Fibroblast of lung (primary cell): ENCODE results near the gene SS18. TPM values are rescaled to one million over a fixed set of nuclear protein-coding genes. Genes with fewer than 3 reads are reported as not detected.

ENCODE experiments used
- DNase-seq, 2 donors: peaks; one replicate each; pipeline versions ENCODE4 v3.0.0 to v3.0.0-alpha.2; 2010; ENCODE audit warnings: low read depth in 2 of 2
- H2AFZ ChIP-seq: 2 replicates; pipeline ENCODE4 v1.5.1; 2012; ENCODE audit warnings: low read length, control low read depth, inconsistent platforms
- H3K27ac ChIP-seq: 2 replicates; pipeline ENCODE4 v1.5.1; 2011; ENCODE audit warnings: low read length, control low read depth; ENCODE audit not compliant: insufficient read depth
- H3K27me3 ChIP-seq: 2 replicates; pipeline ENCODE4 v1.5.1; 2011; ENCODE audit warnings: mild to moderate bottlenecking, low read length; ENCODE audit not compliant: control insufficient read depth, insufficient read depth
- H3K36me3 ChIP-seq: 2 replicates; pipeline ENCODE4 v1.5.1; 2011; ENCODE audit warnings: low read length; ENCODE audit not compliant: control insufficient read depth, insufficient read depth
- H3K4me1 ChIP-seq: 2 replicates; pipeline ENCODE4 v1.5.1; 2011; ENCODE audit warnings: low read length; ENCODE audit not compliant: control insufficient read depth, insufficient read depth; ENCODE audit errors: extremely low read depth
- H3K4me2 ChIP-seq: 2 replicates; pipeline ENCODE4 v1.5.1; 2011; ENCODE audit warnings: low read length, control low read depth; ENCODE audit not compliant: insufficient read depth; ENCODE audit errors: extremely low read depth
- H3K4me3 ChIP-seq, 4 experiments: fragments of 200-600 bp in 1 of 4; sonication (generic) in 1 of 4; replicated peaks in 1 of 4; 2 replicates each; pipeline ENCODE4 v1.5.1; 2011 to 2016; ENCODE audit warnings: low read length in 4 of 4, low read depth in 3 of 4, mild to moderate bottlenecking in 3 of 4, control low read depth in 2 of 4, inconsistent platforms in 1 of 4, mixed read lengths in 1 of 4; ENCODE audit not compliant: insufficient read depth in 1 of 4; ENCODE audit errors: control extremely low read depth in 1 of 4
- H3K79me2 ChIP-seq: 2 replicates; pipeline ENCODE4 v1.5.1; 2012; ENCODE audit warnings: mild to moderate bottlenecking, low read length, inconsistent platforms; ENCODE audit not compliant: control insufficient read depth, insufficient read depth
- H3K9ac ChIP-seq: 2 replicates; pipeline ENCODE4 v1.5.1; 2011; ENCODE audit warnings: mild to moderate bottlenecking, low read length, control low read depth; ENCODE audit not compliant: insufficient read depth
- H3K9me3 ChIP-seq: 2 replicates; pipeline ENCODE4 v1.5.1; 2012; ENCODE audit warnings: low read depth, low read length; ENCODE audit not compliant: control insufficient read depth, insufficient read depth
- H4K20me1 ChIP-seq: 2 replicates; pipeline ENCODE4 v1.5.1; 2011; ENCODE audit warnings: low read length; ENCODE audit not compliant: control insufficient read depth, insufficient read depth; ENCODE audit errors: extremely low read depth
- EZH2 ChIP-seq: IDR thresholded peaks from 2 replicates; pipeline ENCODE4 v1.5.1; 2012; ENCODE audit warnings: low read length, control low read depth, mild to moderate bottlenecking; ENCODE audit errors: missing control alignments
- polyA plus RNA-seq, 2 donors: library from polyadenylated mRNA; depleted of rRNA in 1 of 2; stranded (reverse) in 1 of 2; unstranded in 1 of 2; fragments of >200 nt; gene quantifications; 2 replicates each; pipeline ENCODE4 v1.2.1, GENCODE V29; 2011 to 2012; ENCODE audit warnings: missing spikeins in 1 of 2
- total RNA-seq: library from RNA; depleted of rRNA; stranded (reverse); fragments of >200 nt; gene quantifications from 2 replicates; pipeline ENCODE4 v1.2.1, GENCODE V29; 2014
- TF ChIP-seq, protein P1 (sequence below), 2 donors: IDR thresholded peaks in 1 of 2; conservative IDR thresholded peaks in 1 of 2; 1 replicate in 1 of 2; 2 replicates in 1 of 2; pipeline ENCODE4 v1.5.1; 2011 to 2012; ENCODE audit warnings: low read length in 2 of 2, control low read depth in 1 of 2, inconsistent platforms in 1 of 2, low read depth in 1 of 2, mild to moderate bottlenecking in 1 of 2

Gene SS18
- total and polyA plus RNA-seq, 2 donors (not counting 1 experiment from before 2014, with no cell fraction given), result 90.8 to 124 TPM

DNA sequence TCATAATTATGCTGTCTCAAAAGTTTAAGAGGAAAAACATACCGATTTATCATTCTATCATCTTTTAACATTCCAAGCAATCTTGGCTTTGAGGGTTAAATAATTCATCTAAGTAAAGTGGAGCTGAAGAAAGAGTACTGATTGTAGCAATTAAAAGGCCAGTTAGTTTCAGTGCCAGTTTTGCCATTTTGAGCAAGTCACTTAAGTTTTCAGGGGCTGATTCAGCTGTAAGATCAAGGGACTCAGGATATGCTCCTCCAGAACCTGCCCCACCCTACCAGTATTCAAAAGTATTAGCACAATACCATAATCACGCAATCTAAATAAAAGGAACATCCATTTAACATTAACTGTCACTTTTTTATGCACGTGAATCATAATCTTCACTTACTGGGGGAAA lies 1.9 kb downstream of the SS18 start:
- H3K79me2 ChIP-seq, result peaks cover 58% of the 10 kb centered on the region
- TF ChIP-seq, protein P1, sequence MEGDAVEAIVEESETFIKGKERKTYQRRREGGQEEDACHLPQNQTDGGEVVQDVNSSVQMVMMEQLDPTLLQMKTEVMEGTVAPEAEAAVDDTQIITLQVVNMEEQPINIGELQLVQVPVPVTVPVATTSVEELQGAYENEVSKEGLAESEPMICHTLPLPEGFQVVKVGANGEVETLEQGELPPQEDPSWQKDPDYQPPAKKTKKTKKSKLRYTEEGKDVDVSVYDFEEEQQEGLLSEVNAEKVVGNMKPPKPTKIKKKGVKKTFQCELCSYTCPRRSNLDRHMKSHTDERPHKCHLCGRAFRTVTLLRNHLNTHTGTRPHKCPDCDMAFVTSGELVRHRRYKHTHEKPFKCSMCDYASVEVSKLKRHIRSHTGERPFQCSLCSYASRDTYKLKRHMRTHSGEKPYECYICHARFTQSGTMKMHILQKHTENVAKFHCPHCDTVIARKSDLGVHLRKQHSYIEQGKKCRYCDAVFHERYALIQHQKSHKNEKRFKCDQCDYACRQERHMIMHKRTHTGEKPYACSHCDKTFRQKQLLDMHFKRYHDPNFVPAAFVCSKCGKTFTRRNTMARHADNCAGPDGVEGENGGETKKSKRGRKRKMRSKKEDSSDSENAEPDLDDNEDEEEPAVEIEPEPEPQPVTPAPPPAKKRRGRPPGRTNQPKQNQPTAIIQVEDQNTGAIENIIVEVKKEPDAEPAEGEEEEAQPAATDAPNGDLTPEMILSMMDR (conservative IDR thresholded peaks at IDR 0.05 in 1 of 2, IDR thresholded peaks at IDR 0.05 in 1 of 2; ENCODE audit: low read depth in 1 of 2, low read length in 2 of 2), result no peak
- TF ChIP-seq EZH2, result no peak
- H4K20me1 ChIP-seq, result peaks cover 2% of the 10 kb centered on the region
- peak overlapping the region; percentile 79 to 98 (median 92) for H3K4me3 ChIP-seq
- no peaks in the 10 kb centered on the region for H3K4me1 ChIP-seq
- peak overlapping the region; percentile 97 for H3K4me2 ChIP-seq
- no peaks in the 10 kb centered on the region for H3K9me3 ChIP-seq
- peaks cover 4% of the 10 kb centered on the region for H3K36me3 ChIP-seq
- no peak overlapping the region for H3K9ac ChIP-seq
- no peaks in the 10 kb centered on the region for H3K27me3 ChIP-seq
- H2AFZ ChIP-seq, result no peak overlapping the region
- H3K27ac ChIP-seq, result no peak overlapping the region
- DNase-seq, result peak; percentile 12 to 26

DNA sequence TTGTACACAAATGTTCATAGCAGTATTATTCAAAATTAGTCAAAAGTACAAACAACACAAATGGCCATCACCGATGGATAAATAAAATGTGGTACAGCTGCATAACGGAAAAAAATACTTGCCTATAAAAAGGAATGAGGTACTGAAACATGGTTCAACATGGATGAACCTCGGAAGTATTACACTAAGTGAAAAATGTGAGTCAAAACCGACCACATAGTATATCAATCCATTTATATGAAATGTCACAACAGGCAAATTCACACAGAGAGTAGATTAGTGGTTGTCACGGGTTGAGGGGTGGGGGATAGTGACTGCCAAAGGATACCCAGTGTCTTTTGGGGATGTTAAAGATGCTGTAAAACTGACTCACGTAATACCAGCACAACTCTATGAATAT lies 3.5 kb downstream of the SS18 start:
- H3K79me2 ChIP-seq, result peaks cover 63% of the 10 kb centered on the region
- no peaks in the 10 kb centered on the region for H3K4me1 ChIP-seq
- no peak overlapping the region for H3K9ac ChIP-seq
- H3K4me2 ChIP-seq, result no peak overlapping the region
- peaks cover 2% of the 10 kb centered on the region for H4K20me1 ChIP-seq
- no peak overlapping the region for H3K27ac ChIP-seq
- no peak for DNase-seq
- no peak overlapping the region for H2AFZ ChIP-seq
- H3K9me3 ChIP-seq, result no peaks in the 10 kb centered on the region
- no peaks in the 10 kb centered on the region for H3K27me3 ChIP-seq
- TF ChIP-seq, protein P1 (conservative IDR thresholded peaks at IDR 0.05 in 1 of 2, IDR thresholded peaks at IDR 0.05 in 1 of 2; ENCODE audit: low read depth in 1 of 2, low read length in 2 of 2), result no peak
- TF ChIP-seq EZH2, result no peak
- H3K36me3 ChIP-seq, result peaks cover 4% of the 10 kb centered on the region
- H3K4me3 ChIP-seq, result no peak overlapping the region

DNA sequence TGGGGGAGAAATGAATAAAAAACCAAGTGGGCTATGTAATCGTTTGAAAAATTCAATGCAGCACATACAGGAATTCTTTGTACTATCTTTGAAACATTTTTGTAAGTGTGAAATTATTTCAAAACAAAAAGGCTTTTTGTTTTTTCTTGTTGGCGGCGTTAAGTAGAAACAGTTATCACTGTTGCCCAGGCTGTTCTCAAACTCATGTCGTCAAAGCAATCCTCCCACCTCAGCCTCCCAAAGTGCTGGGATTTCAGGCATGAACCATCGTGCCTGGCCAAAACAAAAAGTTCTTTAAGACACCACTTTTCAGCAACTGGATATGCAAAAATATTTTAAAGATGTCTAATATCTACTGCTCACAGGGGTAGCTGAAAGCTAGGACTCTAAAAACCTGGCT lies 5.4 kb downstream of the SS18 start:
- Histone ChIP-seq H2AFZ (no peak overlapping the region), H3K9me3 (no peaks in the 10 kb centered on the region), H3K79me2 (peaks cover 70% of the 10 kb centered on the region), H3K4me2 (no peak overlapping the region), H3K27me3 (no peaks in the 10 kb centered on the region), H3K9ac (no peak overlapping the region), H3K36me3 (peaks cover 7% of the 10 kb centered on the region), H3K27ac (no peak overlapping the region), H3K4me1 (no peaks in the 10 kb centered on the region), H4K20me1 (peaks cover 2% of the 10 kb centered on the region), H3K4me3 (no peak overlapping the region)
- TF ChIP-seq, protein P1 (conservative IDR thresholded peaks at IDR 0.05 in 1 of 2, IDR thresholded peaks at IDR 0.05 in 1 of 2; ENCODE audit: low read depth in 1 of 2, low read length in 2 of 2), result no peak
- no peak for TF ChIP-seq EZH2
- DNase-seq, result no peak
